NCI-H510A treated with DMSO at 0.1 percent for 48 hours (cell line): Measurements from ENCODE around the gene PGA3.
"Not testable (repeated sequence)": the region's sequence is repeated elsewhere in the genome, so short reads cannot be mapped to it uniquely, and the experiment has no call there.

Source experiments
- DNase-seq: peaks from one replicate; lab custom pipeline; 2025; lab: John Stamatoyannopoulos, UW

Gene PGA3

DNA sequence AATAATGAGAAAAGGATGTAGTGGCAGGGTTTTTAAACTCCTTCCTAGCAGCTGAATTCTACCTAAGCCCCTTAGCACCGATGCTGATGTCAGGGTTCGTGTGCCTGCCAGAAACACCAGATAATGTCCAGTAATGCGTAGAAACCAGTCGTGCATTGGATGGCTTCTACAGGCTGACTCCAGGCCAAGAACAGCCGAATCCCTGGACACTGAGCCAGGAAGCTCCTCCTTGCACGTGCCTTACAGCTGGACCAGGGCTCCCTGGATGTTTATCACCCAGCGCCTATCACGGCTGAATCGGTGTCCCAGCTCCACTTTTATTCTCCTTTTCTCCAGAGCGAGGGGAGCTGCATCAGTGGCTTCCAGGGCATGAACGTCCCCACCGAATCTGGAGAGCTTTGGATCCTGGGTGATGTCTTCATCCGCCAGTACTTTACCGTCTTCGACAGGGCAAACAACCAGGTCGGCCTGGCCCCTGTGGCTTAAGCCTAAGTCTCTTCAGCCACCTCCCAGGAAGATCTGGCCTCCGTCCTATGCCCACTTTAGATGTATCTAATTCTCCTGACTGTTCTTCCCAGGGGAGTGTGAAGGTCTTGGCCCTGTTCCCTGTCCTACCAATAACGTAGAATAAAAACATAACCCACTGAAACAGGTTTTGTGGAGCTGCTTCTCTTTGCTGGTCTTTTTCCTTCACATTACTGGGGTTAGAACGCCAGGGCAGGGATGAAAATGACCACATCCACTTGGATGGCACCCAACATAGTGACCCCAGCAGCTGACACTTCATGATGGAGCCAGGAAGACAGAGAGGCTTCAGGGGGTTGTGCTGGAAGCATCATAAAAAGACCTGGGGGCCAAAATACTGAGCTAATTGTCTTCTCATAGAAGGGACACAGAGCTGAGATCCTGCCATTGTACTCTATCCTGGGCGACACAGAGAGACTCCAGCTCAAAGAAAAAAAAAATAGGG, 47.8 kb downstream of the PGA3 start:
- DNase-seq = not testable (repeated sequence)

DNA sequence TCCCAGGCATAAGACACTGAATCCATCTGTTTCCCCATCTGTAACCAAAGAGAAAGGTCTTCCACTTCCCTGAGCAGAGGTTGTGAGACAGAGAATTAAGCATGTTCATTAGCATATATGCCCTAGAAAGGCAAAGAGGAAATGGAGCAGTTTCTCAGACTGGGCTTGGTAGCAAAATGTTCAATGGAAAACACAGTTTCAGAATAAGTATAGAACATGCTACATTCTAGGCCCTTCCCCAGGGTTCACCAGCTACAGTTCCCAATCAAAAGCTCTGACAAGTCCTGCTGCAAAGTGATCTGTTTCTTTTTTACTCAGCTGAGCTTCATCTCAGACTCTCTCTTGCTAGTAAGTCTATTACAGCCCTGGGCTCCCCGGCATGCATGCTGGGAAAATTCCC, 49.0 kb downstream of the PGA3 start:
- DNase-seq = not testable (repeated sequence)

DNA sequence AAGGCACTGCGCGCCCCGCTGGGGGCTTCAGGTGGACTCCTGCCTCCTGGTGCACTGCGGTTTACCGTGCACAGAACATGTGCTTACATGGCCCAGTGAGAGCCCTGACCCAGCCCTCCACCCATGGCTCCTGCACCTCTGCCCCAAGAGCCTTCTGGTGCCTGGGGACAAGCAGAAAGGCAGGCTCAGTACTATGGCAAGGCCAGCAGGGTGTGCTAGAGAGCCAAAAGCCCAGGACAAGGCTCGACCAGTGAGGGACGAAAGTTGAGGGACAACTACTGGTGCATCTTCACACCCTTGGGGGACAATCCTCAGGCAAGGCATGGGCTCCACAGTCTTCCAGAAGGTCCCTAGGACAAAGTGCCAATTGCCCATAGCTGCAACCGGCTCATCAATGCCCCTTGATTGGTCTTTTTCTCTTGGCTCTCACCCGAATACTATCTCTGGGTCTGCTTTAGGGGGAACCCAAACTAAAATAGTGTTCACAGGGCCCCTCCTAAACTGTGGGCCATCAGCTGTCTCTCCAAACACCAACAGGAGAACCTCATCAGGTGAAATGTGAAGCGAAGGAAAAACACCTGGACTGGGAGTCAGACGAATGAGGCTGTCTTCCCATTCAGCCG, 51.2 kb downstream of the PGA3 start:
- peak; percentile 53 for DNase-seq

DNA sequence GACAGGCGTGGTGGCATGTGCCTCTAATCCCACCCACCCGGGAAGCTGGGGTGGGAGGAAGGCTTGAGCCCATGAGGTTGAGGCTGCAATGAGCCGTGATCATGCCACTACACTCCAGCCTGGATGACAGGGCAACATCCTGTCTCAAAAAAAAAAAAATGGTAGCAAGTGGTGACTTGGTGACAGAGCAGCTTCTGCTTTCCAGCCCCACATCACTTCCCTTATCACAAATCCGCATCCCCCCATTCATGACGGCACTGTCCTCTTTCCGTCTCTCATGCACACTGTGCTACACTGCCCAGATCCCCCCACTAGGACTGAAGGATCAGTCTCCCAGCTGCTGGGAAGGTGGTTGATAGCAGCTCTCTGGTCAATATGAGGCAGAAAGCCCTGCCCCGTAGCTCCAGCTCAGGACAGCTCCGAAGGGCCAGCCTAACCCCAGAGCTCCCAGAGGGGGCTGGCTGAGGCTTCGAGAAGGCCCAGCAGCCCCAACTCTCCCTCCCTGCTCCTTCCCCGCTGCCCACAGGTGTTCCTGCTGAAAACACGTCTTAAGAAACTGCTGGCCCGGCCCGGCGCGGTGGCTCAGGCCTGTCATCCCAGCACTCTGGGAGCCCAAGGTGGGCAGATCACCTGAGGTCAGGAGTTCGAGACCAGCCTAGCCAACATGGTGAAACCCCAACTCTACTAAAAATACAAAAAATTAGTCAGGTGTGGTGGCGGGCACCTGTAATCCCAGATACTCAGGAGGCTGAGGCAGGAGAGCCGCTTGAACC, 53.6 kb downstream of the PGA3 start:
- DNase-seq = no peak

DNA sequence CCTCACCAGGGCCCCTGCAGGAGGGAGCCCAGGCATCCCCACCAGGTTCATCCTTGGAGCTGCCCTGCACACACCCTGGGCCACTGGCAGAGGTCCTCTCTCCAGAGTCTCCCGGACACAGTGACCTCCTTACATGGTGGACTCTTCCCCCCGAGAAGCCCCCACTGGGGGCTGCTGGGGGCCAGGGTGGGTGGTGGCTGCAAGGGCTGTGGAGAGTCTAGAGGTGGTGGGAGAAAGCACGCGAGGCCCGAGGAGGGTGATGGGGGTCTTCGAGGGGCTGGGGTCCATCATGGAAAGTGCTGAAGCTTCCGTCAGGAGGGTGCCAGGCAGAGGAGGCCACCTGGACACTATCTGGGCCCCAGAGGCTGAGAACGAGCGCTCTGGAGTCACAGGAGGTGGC, 55.2 kb downstream of the PGA3 start:
- no peak for DNase-seq

DNA sequence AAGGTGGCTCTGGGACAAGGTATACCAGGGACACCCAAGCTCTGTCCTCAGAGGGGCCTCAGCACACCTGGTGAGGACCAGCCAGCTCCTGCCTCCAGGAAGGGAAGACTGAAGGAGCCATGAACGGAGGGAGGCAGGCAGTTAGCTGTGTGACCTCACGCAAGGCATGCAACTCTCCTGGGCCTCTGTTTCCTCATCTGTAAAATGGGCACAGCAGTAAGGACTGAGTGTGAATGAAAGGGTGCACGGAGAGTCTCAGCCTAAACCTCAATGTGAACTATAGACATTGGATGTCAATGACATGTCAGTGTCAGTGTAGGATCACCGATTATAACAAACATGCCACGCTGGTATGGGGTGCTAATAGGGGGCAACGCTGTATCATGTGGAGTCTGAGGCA, 56.0 kb downstream of the PGA3 start:
- DNase-seq = no peak
